GOT3 (cell line): ENCODE measurements around the gene COG5.
A peak's percentile ranks its signal among the peaks of the same experiment; 100 is the strongest.

ENCODE experiments used
- DNase-seq: peaks from one replicate; lab custom pipeline; 2025; ENCODE audit warnings: mixed read lengths; lab: John Stamatoyannopoulos, UW

COG5 gene

DNA sequence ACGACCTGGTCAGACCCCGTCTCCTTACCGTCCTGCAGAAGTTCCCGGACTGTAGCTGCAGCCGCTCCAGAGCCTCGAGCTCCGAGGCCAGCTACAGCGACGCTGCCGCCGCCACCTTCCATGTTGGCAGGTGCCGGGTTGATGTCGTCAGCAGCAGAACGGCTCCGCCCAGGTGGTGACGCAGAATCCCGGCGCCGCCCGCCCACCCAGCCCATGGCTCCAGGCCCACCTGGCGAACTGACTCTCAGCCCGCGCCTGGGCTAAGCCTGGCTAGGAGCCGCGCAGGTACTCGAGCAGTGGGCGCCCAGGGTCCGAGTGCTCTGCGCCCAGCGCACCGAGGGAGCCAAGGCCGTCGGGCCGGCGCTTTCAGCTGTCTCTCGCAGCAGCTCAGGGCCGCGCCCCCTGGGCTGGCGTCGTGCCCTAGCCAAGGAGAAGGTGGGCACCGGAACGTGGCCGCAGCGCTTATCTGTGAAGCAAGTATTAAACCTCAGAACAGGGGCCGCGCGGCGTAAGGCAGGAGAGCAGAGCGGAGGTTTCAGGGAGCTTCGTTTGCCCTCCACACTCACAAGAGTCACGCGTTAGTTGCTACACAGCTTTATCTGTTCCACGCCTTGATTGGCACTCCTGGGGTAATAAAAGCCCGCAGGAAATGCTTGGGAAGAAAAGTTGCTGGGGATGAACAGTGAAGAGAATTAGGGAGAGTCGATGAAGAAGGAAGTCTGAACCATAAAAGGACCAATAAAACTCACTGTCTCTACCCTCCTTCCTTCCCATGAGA, at the start of gene COG5, which contains the start of gene DUS4L:
COG5 (minus strand) TSS at position 146 of the 778 bp plus-strand sequence; CDS start at position 122, 24 bp downstream.
DUS4L (plus strand) TSS at position 197 of the 778 bp plus-strand sequence. CDS start 3,100 bp downstream, outside the sequence.
- peak; percentile 60 for DNase-seq

DNA sequence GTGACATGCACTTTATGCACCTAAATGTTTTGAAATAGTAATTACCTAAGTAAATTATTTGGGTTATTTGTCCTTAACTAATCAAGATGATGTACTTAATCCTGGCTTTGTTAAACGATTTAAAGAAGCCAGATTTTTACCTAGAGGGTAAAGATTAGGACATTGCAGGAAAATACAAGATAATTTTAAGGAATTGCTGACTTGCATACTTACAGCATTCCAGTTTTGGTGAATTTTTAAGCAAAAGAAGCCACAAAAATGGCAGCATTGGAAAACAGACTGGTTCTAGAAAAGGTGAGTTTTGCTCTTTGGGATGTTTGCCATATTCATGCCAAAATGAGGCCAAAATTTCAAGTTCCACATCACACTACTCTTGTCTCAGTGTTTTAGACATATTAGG, 49.7 kb upstream of the COG5 start:
- no peak for DNase-seq

DNA sequence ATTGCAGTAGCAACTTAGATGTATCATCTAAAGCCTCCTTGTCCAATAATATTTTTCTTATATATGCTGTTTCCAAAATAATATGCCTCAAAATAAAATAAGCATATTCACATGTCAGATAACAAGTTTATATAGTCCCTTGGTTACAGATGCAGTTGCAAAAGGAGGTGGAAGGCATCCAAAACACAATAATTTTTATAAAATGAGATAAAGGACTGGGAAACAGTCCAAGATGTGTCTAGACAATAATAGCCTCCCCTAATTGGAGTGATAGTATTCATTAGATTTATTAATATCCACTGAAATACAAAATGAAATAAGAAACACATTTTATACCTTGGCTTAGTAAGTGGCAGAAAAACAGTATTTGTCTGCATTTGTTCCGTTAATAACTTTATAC, 46.6 kb upstream of the COG5 start:
- DNase-seq: no peak

DNA sequence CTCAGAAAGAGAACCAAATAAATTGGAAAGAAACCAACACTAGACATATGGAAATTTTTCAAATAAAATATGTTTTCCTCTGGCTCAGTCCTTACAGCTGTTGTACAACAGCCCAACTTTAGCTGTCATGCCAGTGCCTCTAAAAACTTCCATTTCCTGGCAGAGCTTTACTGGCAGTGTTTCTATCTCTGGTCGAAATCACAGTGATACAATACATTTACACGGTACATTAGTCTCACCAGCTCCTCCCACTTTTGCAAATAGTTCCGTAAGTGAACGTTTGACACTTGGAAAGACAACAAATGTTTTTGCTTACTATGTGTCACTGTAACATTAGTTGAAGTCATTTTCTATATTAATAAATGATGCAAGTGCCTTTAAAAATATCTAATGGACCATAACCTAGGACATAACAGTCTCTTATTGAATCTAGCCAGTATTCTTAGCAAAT, 46.1 kb upstream of the COG5 start:
- DNase-seq: no peak

DNA sequence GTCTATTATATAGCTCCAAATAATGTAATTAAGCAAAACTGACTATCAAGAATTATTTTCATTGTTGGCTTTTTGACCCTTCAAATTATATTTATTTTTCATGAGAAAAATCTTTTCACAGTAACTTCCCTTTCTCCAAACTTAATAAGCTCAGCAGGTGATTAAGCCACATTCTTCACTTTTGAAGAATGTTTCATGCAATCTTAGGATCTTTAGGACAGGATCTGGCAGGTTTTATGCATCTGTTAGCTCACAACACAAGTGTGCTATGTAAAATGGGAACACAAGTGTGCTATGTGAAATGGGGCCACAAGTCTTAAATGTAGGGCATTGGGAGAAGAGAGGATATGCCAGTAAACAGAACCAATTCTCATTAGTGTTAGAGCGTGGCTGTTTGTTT, 42.6 kb upstream of the COG5 start:
- no peak for DNase-seq

DNA sequence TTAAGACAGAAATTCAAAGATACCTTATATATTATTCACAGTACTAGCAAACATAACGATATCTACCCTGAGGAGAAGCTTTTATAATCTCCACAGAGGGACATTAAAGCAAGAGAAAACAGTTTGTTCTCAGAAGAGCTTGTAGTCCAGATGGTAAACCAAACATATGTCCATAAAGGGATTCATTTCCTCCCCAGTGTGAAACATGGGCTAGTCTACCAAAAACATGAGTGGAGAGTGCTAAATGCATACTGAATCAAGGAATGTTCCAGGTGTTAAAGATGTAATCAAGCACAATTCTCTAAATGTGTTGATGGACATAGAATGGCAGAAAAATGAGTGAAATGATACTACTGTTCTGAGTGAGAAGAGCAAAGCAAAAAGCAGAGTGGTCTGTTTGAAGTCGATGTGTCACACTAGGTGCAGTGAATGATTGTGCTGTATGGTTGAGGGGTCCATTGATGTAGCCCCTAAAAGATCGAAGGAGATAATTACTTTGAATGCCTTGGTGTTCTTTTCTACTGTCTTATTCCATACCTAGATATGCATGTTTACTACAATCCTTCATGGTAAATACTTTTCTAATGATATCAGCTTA, 41.6 kb upstream of the COG5 start:
- DNase-seq: no peak

DNA sequence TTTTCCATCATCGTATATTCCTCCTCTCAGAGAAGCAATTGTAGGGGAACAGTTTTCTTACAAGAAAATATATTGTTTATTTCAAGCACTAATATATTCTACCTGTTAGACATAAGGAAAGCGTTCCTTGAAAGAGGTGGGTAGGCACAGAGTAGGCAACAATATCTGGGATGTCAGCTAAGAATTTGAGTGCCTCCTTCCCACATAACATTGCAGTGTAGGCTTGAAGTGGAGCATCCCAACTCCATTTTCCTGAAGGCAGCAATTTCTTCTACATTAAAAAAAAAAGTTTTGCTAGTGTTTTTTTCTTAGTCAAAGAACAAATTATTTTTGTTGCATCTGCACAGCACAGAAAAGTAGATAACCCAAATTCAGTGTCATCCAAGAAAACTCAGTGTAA, 37.1 kb upstream of the COG5 start:
- DNase-seq: no peak

DNA sequence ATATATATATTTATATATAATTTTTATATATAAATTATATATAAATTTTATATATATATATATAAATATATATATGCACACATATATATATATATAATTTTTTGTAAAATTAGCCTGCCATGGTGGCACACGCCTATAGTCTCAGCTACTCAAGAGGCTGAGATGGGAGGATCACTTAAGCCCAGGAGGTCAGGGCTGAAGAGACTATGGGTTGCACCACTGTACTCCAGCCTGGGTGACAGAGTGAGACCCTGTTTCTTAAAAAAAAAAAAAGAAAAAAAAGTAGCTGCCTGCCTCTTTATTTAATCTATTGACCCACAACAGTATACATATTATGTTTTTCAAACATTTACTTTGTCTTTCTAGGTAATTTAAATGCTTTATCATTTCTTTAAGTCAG, 35.5 kb upstream of the COG5 start:
- no peak for DNase-seq

DNA sequence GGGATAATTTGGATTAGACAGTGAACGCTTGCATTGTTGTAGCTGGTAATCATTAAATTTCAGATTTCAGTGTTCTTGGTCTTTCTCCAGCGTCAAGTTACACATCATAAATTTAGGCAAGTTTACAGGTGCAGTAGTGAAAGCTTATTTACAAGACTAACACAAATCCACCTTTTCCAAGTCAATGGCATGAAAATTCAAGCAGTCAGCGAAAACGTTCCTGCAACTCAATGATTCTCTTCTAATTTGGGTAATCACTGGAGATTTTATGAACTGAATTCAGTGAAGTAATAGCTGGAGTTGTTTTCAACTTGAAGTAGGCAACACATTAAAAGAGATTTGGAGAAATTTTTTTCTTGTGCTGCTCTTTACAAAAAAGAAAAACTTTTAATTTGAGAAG, 34.2 kb upstream of the COG5 start:
- DNase-seq: no peak

DNA sequence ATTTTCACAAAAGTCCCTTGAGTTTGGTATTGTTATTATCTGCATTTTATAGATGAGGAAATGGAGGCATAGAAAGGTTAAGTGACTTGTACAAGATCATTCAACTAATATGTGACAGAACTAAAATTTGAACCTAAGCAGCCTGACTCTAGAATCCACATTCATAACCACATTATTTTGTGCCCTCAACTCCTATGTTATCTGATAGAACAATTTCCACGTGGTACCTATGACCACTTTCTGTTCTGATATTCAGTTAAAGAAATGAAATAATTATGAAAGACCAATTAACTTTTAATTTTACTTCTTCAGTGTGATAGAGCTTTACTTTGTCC, 33.8 kb upstream of the COG5 start:
- no peak for DNase-seq

DNA sequence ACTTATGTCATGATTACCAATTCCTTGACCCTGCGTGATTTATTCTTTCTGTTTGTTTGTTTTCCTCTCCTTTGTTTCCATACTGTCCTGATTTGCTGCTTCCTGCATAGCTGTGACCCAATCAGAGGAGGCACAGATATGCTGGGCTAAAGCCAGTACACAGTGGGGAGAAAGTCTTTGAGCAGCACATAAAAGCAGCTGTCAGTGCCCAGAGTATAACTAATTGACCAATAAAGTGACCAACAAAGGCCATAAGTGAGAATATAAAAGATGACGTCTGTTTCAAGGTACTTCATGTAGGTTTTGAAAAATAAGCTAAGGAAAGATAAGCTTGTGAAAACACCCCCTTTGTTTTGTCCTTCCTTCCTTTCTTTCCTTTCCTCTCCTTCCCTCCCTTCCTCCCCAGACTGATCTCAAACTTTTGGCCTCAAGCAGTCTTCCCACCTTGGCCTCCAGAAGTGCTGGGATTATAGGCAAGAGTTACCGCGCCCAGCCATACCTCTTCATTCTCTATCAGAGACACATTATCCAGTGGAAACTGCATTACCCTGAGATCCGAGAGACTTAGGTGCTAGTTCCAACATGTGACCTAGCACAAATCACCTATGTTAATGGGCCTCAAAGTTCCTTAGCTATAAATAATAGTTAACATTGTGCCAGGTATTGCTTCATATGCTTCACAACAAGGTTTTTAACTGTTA, 33.3 kb upstream of the COG5 start:
- DNase-seq: no peak

DNA sequence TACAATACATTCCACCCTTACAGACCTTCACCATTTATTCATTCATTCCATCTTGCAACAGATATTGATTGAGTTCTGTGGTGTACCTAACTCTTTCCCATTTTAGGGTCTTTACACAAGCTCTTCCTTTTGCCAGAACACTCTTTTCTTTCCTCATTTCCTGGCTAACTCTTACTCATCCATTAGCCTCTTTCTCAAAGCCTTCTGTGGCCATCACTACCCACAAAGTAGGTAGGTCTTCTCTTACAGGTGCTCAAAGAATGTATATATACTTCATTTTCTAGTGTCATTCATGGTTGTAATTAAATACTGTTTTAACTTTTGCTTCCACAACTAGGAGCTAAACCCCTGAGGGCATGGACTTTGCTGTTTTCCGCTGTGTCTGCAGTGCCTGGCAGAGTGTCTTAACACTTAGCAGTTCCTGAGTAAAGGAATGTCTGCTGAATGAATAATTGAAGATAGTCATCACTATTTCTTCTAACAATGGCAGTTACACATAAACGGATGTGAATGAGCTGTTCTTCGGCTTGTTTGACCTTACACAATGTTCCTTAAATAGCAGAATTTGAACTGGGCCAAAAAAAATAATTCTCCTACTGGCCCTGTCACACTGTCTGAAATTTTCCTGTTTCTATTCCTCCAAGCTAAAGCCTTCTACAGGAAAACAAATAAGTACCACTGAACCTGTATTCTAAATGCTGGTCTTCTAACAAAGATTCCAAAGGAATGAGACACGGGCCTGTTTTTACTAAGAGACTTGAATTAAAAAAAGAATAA, 31.4 kb upstream of the COG5 start:
- DNase-seq: peak; percentile 11

DNA sequence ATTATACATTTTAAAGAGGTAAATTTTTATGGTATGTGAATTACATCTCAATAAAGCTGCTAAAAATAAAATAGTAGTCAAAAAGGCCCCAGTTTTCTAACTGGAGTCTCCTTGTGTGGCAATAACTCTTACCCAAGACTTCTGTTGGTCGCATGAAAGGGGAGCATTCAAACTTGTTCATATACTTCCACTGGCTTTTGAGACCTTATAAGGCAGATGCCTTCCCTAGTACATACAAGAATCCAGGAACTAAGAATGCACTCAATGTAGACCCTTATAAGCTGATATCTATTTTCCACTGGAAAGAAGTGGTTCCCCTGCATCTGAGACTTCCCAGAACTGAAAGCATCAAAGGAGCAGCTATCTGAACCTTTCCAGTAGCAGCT, 29.3 kb upstream of the COG5 start:
- no peak for DNase-seq

DNA sequence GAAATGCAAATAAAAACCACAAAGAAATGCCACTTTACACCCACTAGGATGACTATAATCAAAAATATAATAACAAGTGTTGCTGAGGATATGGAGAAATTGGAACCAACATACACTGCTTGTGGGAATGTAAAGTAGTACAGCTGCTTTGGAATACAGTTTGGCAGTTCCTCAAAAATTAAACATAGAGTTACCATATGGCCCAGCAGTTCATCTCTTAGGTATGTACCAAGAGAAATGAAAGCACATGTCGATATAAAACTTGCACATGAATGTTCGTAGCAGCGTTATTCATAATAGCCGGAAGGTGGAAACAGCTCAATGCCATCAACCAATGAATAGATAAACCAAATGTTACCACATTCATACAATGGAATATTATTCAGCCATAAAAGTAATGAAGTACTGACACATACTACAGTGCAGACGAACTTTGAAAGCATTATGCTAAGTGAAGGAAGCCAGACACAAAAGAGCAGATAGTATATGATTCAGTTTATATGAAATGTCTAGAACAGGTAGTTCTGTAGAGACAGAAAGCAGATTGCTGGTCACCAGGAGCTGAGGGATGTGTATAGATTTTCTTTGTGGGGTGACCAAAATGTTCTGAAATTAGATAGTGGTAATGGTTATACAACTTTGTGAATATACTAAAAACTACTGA, 28.8 kb upstream of the COG5 start:
- no peak for DNase-seq

DNA sequence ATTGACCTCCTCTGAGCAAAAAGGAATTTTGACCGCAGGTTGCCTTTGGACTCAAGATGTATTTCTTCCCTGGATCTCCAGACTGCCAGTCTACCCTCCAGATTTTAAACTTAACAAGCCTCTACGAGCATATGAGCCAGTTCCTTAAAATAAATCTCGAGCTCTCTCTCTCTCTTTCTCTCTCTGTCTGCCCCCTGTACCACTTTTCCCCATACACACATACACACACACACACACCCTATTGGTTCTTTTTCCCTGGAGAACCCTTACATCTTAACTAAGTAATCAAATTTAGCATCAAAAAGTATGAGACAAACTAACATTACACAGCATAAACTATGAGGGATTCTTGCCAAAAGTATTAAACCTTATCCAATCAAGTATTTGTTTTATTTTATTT, 27.7 kb upstream of the COG5 start:
- no peak for DNase-seq

DNA sequence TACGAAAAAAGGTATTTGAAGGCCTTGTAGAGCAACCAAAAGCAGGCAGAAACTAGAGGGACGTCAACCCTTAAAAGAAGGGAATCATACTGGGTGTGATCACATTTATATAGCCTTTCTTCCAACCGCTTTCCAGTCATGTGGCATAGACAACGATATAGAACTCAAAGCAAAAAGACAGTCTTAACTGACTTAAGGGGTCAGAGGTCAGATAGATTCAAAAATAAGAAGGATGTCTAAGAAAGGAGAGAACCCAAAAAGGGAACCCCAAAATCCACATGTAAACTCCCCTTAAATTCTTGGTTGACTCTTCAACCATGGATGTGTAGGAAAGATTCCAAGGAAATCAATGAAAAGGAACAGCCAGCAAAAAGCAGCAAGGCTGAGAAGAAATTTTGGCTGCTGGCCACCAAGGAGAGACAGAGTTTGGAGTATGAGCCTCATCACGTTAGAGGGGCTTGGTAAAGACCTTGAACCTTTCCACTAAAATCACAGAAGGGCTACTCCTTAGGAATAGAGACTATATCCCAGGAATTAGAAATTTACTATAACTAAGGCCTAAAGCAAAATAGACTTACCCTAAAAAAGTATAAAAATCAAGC, 24.9 kb upstream of the COG5 start:
- no peak for DNase-seq

DNA sequence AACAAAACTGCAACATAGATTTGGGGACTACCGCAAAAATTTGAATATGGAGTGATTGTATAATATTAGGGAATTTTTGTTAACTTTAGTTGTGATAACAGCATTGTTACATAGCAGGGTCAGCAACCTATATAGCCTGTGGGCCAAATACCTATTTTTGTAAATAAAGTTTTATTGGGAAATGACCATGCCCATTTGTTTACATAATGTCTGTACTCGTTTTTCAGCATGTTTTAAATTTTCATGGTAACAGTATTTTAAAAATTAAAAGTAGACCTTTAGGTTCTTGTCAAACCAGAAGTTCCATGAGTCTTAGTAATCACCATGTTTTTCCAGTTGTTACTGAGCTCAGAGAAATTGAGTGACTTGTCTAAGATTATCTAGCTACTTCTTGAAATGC, 21.0 kb upstream of the COG5 start:
- no peak for DNase-seq

DNA sequence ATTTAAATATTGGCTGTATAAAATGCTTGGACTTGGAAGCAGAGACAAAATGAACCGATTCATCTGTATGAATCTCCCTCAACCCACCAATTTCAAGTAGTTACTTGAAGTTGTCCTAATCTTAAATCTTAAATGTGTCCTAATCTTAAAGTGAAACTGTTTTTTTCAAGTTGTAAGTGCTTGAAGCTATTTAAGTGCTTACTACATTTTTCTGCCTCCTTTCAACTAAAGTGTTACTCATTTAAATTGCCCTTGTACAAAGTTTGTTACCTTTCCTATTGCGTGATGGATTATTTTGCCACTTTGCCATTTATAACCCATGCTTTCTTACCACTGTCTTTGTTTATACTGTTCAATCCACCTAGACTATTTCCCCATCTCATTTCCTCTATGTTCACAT, 19.2 kb upstream of the COG5 start:
- no peak for DNase-seq

DNA sequence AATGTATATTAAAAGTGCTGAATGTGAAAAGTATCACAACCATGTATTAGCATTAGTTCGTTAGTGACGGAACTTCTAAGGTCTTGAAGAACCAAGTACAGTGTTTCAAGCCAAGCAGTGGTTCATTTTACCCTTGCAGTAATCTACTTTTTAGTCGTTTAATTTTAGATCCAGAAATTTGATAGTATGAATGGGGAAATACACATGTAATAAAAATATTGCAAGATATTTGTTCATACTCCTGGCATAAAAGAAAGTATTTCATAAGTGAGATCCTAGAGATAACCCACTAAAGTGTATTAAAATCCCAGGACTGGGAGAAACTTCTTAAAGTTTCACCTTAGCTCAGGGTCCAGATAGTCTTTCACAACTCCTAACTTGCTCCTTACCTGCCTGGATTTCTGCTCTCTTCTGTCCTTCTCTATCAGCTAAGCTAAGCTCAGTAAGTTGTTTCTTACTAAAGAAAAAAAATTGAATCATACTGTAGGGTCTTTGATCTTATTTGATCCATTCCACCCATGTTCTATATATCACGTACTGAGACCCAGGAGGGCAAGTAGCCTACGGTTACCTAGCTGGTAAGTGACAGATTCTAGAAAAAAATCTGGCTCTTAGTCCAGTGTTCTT, 17.8 kb upstream of the COG5 start:
- DNase-seq: no peak

DNA sequence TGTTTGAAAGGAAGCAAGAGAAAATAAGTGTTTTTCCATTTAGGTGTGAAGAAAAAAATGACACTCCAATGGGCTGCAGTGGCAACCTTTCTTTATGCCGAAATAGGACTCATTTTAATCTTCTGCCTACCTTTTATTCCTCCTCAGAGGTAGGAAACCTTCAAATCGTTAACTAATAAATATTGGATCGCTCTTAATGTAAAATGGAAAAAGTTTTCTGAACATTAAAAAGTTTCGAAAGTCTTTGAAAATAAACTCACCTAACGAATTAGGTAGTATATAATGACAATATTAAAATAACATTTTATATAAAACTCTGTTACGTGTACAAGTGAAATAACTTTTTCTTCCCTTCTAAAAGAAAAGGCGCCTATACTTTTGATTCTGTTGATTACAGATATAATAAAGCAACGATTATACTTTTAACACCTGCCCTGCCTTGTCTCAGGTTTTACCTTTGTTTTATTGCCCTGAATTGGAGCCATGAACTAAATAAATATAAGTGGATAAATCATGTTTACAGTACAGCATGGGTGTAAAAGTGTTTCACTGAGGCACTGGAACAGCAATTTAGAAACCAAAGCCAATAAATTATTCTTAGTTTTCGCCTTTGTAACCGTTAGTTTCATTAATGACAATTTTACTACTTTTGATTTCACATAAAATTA, 17.1 kb upstream of the COG5 start:
- no peak for DNase-seq
